Endothelial cell of umbilical vein (primary cell): ENCODE data around the gene CRTC1. TPM values are rescaled to one million over a fixed set of nuclear protein-coding genes. Genes with fewer than 3 reads are reported as not detected.

Experiments
- BruUV-seq: library from RNA; stranded (reverse); fragments of 400-500 nt; replicated peaks from 2 replicates; lab custom pipeline; 2021; lab: Mats Ljungman, UMichigan
- CTCF ChIA-PET: fragments of 300-600, 350-600 bp; sonication (Branson Sonifier 250); formaldehyde crosslinking; loops from one replicate; lab custom pipeline; 2021; ENCODE audit warnings: antibody characterized with exemption, inconsistent platforms; lab: Charles Lee
- POLR2A ChIA-PET: fragments of 300-600, 350-600 bp; sonication (Branson Sonifier 250); formaldehyde crosslinking; loops from one replicate; lab custom pipeline; 2021; ENCODE audit warnings: antibody characterized with exemption, inconsistent platforms; lab: Charles Lee
- DNase-seq: peaks from one replicate; pipeline ENCODE4 v3.0.0-alpha.2; 2011; ENCODE audit warnings: low read depth, low spot score
- FAIRE-seq: peaks from 2 replicates; lab custom pipeline; 2011; peaks lifted over from hg19 to GRCh38; lab: Jason Lieb, UNC
- H2AFZ ChIP-seq: 2 replicates; pipeline ENCODE4 v1.6.0; 2012; ENCODE audit warnings: low read depth, low read length, control low read depth, inconsistent platforms
- H3K27ac ChIP-seq: 2 replicates; pipeline ENCODE4 v1.5.1; 2011; ENCODE audit warnings: low read depth, mild to moderate bottlenecking, control low read depth, low read length, moderate library complexity; ENCODE audit not compliant: insufficient read depth
- H3K27me3 ChIP-seq, 2 experiments: 2 replicates each; pipeline versions ENCODE4 v1.6.0 to v1.6.1; 2011; ENCODE audit warnings: low read length in 2 of 2, mixed read lengths in 1 of 2; ENCODE audit not compliant: control insufficient read depth in 2 of 2, insufficient read depth in 2 of 2
- H3K36me3 ChIP-seq, 2 experiments: 2 replicates in 1 of 2; 3 replicates in 1 of 2; pipeline ENCODE4 v1.5.1; 2011; ENCODE audit warnings: low read length in 2 of 2, mild to moderate bottlenecking in 1 of 2, moderate library complexity in 1 of 2; ENCODE audit not compliant: control insufficient read depth in 2 of 2, insufficient read depth in 2 of 2; ENCODE audit errors: extremely low read depth in 1 of 2
- H3K4me1 ChIP-seq: 3 replicates; pipeline ENCODE4 v1.5.1; 2011; ENCODE audit warnings: mild to moderate bottlenecking, low read length; ENCODE audit not compliant: control insufficient read depth, insufficient read depth; ENCODE audit errors: extremely low read depth
- H3K4me2 ChIP-seq: 2 replicates; pipeline ENCODE4 v1.6.1; 2011; ENCODE audit warnings: low read length, control low read depth, mixed read lengths; ENCODE audit not compliant: insufficient read depth
- H3K4me3 ChIP-seq, 3 experiments: fragments of 200-600 bp in 1 of 3; sonication (generic), shearing (Covaris generic) in 1 of 3; replicated peaks in 1 of 3; 2 replicates each; pipeline ENCODE4 v1.5.1; 2011 to 2016; ENCODE audit warnings: control low read depth in 3 of 3, low read length in 3 of 3, mild to moderate bottlenecking in 2 of 3, inconsistent platforms in 1 of 3, low read depth in 1 of 3, moderate library complexity in 1 of 3; ENCODE audit not compliant: insufficient read depth in 1 of 3
- H3K79me2 ChIP-seq: 2 replicates; pipeline ENCODE4 v1.6.0; 2012; ENCODE audit warnings: low read length, inconsistent platforms; ENCODE audit not compliant: control insufficient read depth, insufficient read depth
- H3K9ac ChIP-seq: replicated peaks from 2 replicates; pipeline ENCODE3; 2011; ENCODE audit warnings: low read length, control low read depth; ENCODE audit not compliant: insufficient read depth; ENCODE audit errors: extremely low read depth
- H3K9me1 ChIP-seq: replicated peaks from 3 replicates; pipeline ENCODE4 v1.6.0; 2011; ENCODE audit warnings: mild to moderate bottlenecking, low read length; ENCODE audit not compliant: control insufficient read depth, insufficient read depth; ENCODE audit errors: extremely low read depth
- H3K9me3 ChIP-seq: replicated peaks from 2 replicates; pipeline ENCODE4 v1.5.1; 2012; ENCODE audit warnings: low read length, inconsistent platforms; ENCODE audit not compliant: control insufficient read depth, insufficient read depth
- H4K20me1 ChIP-seq: replicated peaks from 2 replicates; pipeline ENCODE3; 2011; ENCODE audit warnings: mild to moderate bottlenecking, low read length; ENCODE audit not compliant: control insufficient read depth, insufficient read depth; ENCODE audit errors: extremely low read depth
- EZH2 ChIP-seq: IDR thresholded peaks from 2 replicates; pipeline ENCODE4 v1.6.1; 2012; ENCODE audit warnings: borderline replicate concordance, low read depth, mild to moderate bottlenecking, moderate library complexity, low read length, inconsistent platforms; ENCODE audit not compliant: severe bottlenecking
- FOS ChIP-seq: IDR thresholded peaks from 2 replicates; pipeline ENCODE4 v1.6.1; 2011; ENCODE audit warnings: mild to moderate bottlenecking, low read length, moderate library complexity, borderline replicate concordance; ENCODE audit not compliant: insufficient read depth
- GATA2 ChIP-seq: IDR thresholded peaks from 2 replicates; pipeline ENCODE4 v1.7.0; 2011; ENCODE audit warnings: low read depth, mild to moderate bottlenecking, moderate library complexity, mixed read lengths, low read length; ENCODE audit not compliant: insufficient read length, insufficient read depth
- JUN ChIP-seq: IDR thresholded peaks from 2 replicates; pipeline ENCODE4 v1.6.1; 2011; ENCODE audit warnings: borderline replicate concordance, low read depth; ENCODE audit not compliant: insufficient read length, insufficient read depth
- POLR2AphosphoS5 ChIP-seq: IDR thresholded peaks from 2 replicates; pipeline ENCODE4 v1.6.1; 2012; ENCODE audit warnings: low read depth, mild to moderate bottlenecking, control low read depth, low read length, moderate library complexity; ENCODE audit not compliant: insufficient read depth
- dilution Hi-C: fragments of 300-500 bp; cut with MboI; formaldehyde crosslinking; loops from one replicate; pipeline ENCODE4 v1.15.0; 2019; ENCODE audit warnings: low sequenced_read_pairs; ENCODE audit not compliant: extremely low pct_ligation_motif_present
- intact Hi-C: fragments of 100-400 bp; cut with micrococcal nuclease; formaldehyde crosslinking; loops from one replicate; pipeline ENCODE4 v1.10.0; 2022
- polyA plus RNA-seq, 4 experiments: library from polyadenylated mRNA; depleted of rRNA in 3 of 4; stranded (reverse) in 3 of 4; unstranded in 1 of 4; fragments of >200 nt; gene quantifications; 2 replicates each; pipeline versions ENCODE4 v1.2.1 to v1.2.3, GENCODE V29; 2011 to 2012; ENCODE audit warnings: missing spikeins in 1 of 4
- total RNA-seq: library from RNA; stranded (reverse); gene quantifications from 2 replicates; pipeline ENCODE4 v1.2.3, GENCODE V29; 2021
- TF ChIP-seq, protein P1 (sequence below): IDR thresholded peaks from 2 replicates; pipeline ENCODE4 v1.6.1; 2011; ENCODE audit not compliant: insufficient read depth, insufficient read length

The CRTC1 gene
- total and polyA plus RNA-seq, 2 donors (not counting 3 experiments of a cell fraction or from before 2014, with no cell fraction given), result 4.2 to 11.4 TPM

DNA sequence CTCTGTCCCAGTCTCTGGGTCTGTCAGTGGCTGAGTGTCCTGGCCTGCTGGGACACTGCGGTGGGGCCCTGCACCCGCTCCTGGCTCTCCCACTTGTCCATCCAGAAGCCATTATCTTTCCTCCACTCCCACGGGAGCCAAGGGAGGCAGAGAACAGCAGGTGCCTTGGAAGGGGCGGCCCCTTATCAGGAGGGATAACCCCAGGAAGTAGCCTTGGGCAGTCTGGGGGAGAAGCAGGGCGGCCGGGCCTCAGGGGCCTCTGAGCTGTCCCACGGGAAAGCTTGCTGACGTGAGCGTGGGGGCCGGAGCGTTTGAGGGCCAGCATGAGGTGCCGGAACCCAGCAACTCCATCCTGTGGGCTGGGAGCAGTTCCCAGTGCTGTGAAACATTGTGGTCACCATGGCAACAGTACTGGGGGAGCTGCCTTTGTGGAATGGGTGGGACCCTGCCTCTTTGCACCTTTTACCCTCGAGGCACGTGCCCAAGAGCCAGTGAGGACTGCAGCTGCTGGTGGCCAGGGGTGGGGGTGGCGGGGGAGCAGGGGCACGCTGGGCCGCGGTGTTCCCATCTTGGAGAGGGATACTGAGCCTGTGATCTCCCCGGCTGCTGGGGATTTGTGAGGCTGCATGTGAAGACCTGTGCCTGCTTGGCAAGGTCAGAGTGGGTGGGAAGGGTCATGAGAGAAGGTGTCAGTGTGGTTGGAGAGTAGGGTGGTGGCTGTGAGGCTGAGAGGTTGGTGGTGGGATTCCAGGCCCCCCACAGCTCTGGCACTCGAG is 25.7 kb upstream of the CRTC1 start:
- H3K4me1 ChIP-seq, result peaks cover 3% of the 10 kb centered on the region
- DNase-seq (no peak), FAIRE-seq (no peak)
- ChIA-PET POLR2A (interaction anchor here (0.5 kb wide), 1 partner anchor 205 kb away, joined by 4 read pairs; no protein-coding TSS in a partner anchor), CTCF (no interaction called here)
- H2AFZ ChIP-seq, result no peak overlapping the region
- no peak overlapping the region for H3K4me2 ChIP-seq
- no peak overlapping the region for H3K9ac ChIP-seq
- BruUV-seq, result no TSS peak
- no peaks in the 10 kb centered on the region for H3K27me3 ChIP-seq
- no peaks in the 10 kb centered on the region for H3K9me1 ChIP-seq
- no peaks in the 10 kb centered on the region for H3K79me2 ChIP-seq
- intact Hi-C loops, result no loop called here
- H3K36me3 ChIP-seq, result no peaks in the 10 kb centered on the region
- no peak overlapping the region for H3K27ac ChIP-seq
- H3K4me3 ChIP-seq, result no peak overlapping the region
- H3K9me3 ChIP-seq, result no peaks in the 10 kb centered on the region
- dilution Hi-C loops, result no loop called here
- no peak for TF ChIP-seq GATA2
- no peaks in the 10 kb centered on the region for H4K20me1 ChIP-seq

GRCh38 chr19:18658366-18658855 is 25.1 kb upstream of the CRTC1 start:
- Histone ChIP-seq H3K9me1 (no peaks in the 10 kb centered on the region), H3K36me3 (no peaks in the 10 kb centered on the region), H3K9me3 (no peaks in the 10 kb centered on the region), H3K27me3 (no peaks in the 10 kb centered on the region), H3K4me2 (no peak overlapping the region), H3K27ac (no peak overlapping the region), H3K4me3 (no peak overlapping the region), H2AFZ (no peak overlapping the region), H3K4me1 (peaks cover 3% of the 10 kb centered on the region), H3K9ac (no peak overlapping the region), H3K79me2 (no peaks in the 10 kb centered on the region), H4K20me1 (no peaks in the 10 kb centered on the region)
- POLR2A ChIA-PET, result no interaction called here
- no peak for TF ChIP-seq JUN
- TF ChIP-seq, protein P1, sequence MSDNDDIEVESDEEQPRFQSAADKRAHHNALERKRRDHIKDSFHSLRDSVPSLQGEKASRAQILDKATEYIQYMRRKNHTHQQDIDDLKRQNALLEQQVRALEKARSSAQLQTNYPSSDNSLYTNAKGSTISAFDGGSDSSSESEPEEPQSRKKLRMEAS, result no peak
- TF ChIP-seq FOS, result no peak
- TF ChIP-seq POLR2AphosphoS5, result no peak
- TF ChIP-seq EZH2, result no peak
- CTCF ChIA-PET, result no interaction called here
- DNase-seq (no peak), FAIRE-seq (no peak)
- intact Hi-C loops, result no loop called here
- dilution Hi-C loops, result no loop called here
- no TSS peak for BruUV-seq
